K562 (cell line): ENCODE results near the gene IL37. TPM values are rescaled to one million over a fixed set of nuclear protein-coding genes. Genes with fewer than 3 reads are reported as not detected.
A peak's percentile ranks its signal among the peaks of the same experiment; 100 is the strongest.

Experiments
- ATAC-seq: fragments of 200-7000 bp; cut with Tn5 transposase; 3 replicates; pipeline ENCODE4 v1.9.1; 2020; ENCODE audit warnings: moderate library complexity
- BruUV-seq: library from RNA; stranded (reverse); fragments of 400-500 nt; replicated peaks from 2 replicates; lab custom pipeline; 2021; lab: Mats Ljungman, UMichigan
- CTCF ChIA-PET: fragments of 300-600 bp; formaldehyde crosslinking; extraction: SDS; loops from one replicate; lab custom pipeline; 2021; ENCODE audit warnings: low intra/inter-chr PET ratio; lab: Yijun Ruan, JAX
- POLR2A ChIA-PET: fragments of 300-600, 350-650 bp; sonication (Branson Sonifier 250); formaldehyde crosslinking; extraction: SDS; loops from one replicate; lab custom pipeline; 2021; ENCODE audit warnings: antibody characterized with exemption, inconsistent platforms; lab: Yijun Ruan, JAX
- DNase-seq, 4 experiments: peaks; one replicate each; pipeline versions ENCODE4 v3.0.0 to v3.0.0-alpha.2; 2011 to 2018; ENCODE audit warnings: low spot score in 3 of 4, mixed read lengths in 3 of 4; ENCODE audit errors: extremely low read depth in 1 of 4
- FAIRE-seq: peaks from 2 replicates; lab custom pipeline; 2011; peaks lifted over from hg19 to GRCh38; lab: Jason Lieb, UNC
- H2AFZ ChIP-seq: 2 replicates; pipeline ENCODE4 v1.6.0; 2011; ENCODE audit warnings: low read depth, low read length, control low read depth, inconsistent platforms
- H3K27ac ChIP-seq: fragments of 200-600 bp; 3 replicates; pipeline ENCODE4 v1.8.0; 2011; ENCODE audit warnings: low read depth, mild to moderate bottlenecking, control low read depth, inconsistent platforms, low read length, moderate library complexity, mixed read lengths; ENCODE audit errors: extremely low read depth
- H3K27me3 ChIP-seq, 2 experiments: fragments of 300-600 bp in 1 of 2; 2 replicates in 1 of 2; 3 replicates in 1 of 2; pipeline versions ENCODE4 v1.6.0 to v1.8.0; 2011; ENCODE audit warnings: inconsistent platforms in 2 of 2, low read length in 2 of 2, mild to moderate bottlenecking in 1 of 2, mixed read lengths in 1 of 2, moderate library complexity in 1 of 2; ENCODE audit not compliant: control insufficient read depth in 2 of 2, insufficient read depth in 2 of 2
- H3K36me3 ChIP-seq: fragments of 300-600 bp; 3 replicates; pipeline ENCODE4 v1.8.0; 2011; ENCODE audit warnings: mild to moderate bottlenecking, low read length, inconsistent platforms; ENCODE audit not compliant: control insufficient read depth, insufficient read depth
- H3K4me1 ChIP-seq, 2 experiments: fragments of 200-600 bp in 1 of 2; replicated peaks in 1 of 2; 2 replicates in 1 of 2; 3 replicates in 1 of 2; pipeline versions ENCODE4 v1.5.1 to v1.8.0; 2011; ENCODE audit warnings: inconsistent platforms in 2 of 2, low read length in 2 of 2, mild to moderate bottlenecking in 1 of 2, mixed read lengths in 1 of 2, moderate library complexity in 1 of 2; ENCODE audit not compliant: control insufficient read depth in 2 of 2, insufficient read depth in 2 of 2
- H3K4me2 ChIP-seq: 2 replicates; pipeline ENCODE4 v1.6.1; 2011; ENCODE audit warnings: low read length, control low read depth, inconsistent platforms, mixed read lengths; ENCODE audit not compliant: insufficient read depth
- H3K4me3 ChIP-seq: fragments of 200-600 bp; sonication (generic), shearing (Covaris generic); 2 replicates; pipeline ENCODE4 v1.5.1; 2016; ENCODE audit warnings: control low read depth, inconsistent platforms
- H3K79me2 ChIP-seq: fragments of 200-600 bp; 3 replicates; pipeline ENCODE4 v1.8.0; 2011; ENCODE audit warnings: low read length, inconsistent platforms; ENCODE audit not compliant: control insufficient read depth, insufficient read depth
- H3K9ac ChIP-seq, 2 experiments: 2 replicates each; pipeline versions ENCODE4 v1.6.0 to v1.6.1; 2011; ENCODE audit warnings: low read depth in 2 of 2, low read length in 2 of 2, control low read depth in 1 of 2, inconsistent platforms in 1 of 2, mild to moderate bottlenecking in 1 of 2, mixed read lengths in 1 of 2; ENCODE audit not compliant: insufficient read depth in 1 of 2
- H3K9me1 ChIP-seq: one replicate; pipeline ENCODE4 v1.6.0; 2011; ENCODE audit warnings: inconsistent platforms, mild to moderate bottlenecking, low read length, moderate library complexity; ENCODE audit not compliant: control insufficient read depth, insufficient read depth
- H3K9me3 ChIP-seq: replicated peaks from 2 replicates; pipeline ENCODE4 v1.5.1; 2011; ENCODE audit warnings: low read depth, low read length, inconsistent platforms; ENCODE audit not compliant: control insufficient read depth, insufficient read depth
- H4K20me1 ChIP-seq: replicated peaks from 2 replicates; pipeline ENCODE4 v1.6.1; 2011; ENCODE audit warnings: low read length, inconsistent platforms, mixed read lengths; ENCODE audit not compliant: control insufficient read depth, insufficient read depth
- FOXP4 ChIP-seq: sonication (generic); formaldehyde crosslinking; IDR thresholded peaks from 2 replicates; pipeline ENCODE4 v1.8.0; 2022; ENCODE audit warnings: mild to moderate bottlenecking, missing genetic modification reagents, borderline replicate concordance
- HDAC2 ChIP-seq: fragments of 450-650 bp; IDR thresholded peaks from 2 replicates; pipeline ENCODE4 v1.6.1; 2016; ENCODE audit warnings: mild to moderate bottlenecking
- LEF1 ChIP-seq: fragments of 450-650 bp; IDR thresholded peaks from 2 replicates; pipeline ENCODE4 v1.6.1; 2016; ENCODE audit warnings: mild to moderate bottlenecking
- MAFK ChIP-seq: IDR thresholded peaks from 2 replicates; pipeline ENCODE4 v1.6.1; 2011; ENCODE audit warnings: low read length, improper control_type of control experiment
- MTA2 ChIP-seq: fragments of 450-650 bp; IDR thresholded peaks from 2 replicates; pipeline ENCODE4 v1.6.1; 2016; ENCODE audit warnings: low read depth
- PKNOX1 ChIP-seq: fragments of 450-650 bp; IDR thresholded peaks from 2 replicates; pipeline ENCODE4 v1.6.1; 2016
- SMAD1 ChIP-seq: fragments of 150-350 bp; IDR thresholded peaks from 2 replicates; pipeline ENCODE4 v1.6.1; 2014; ENCODE audit warnings: low read length, low read depth; ENCODE audit not compliant: partially characterized antibody
- UBTF ChIP-seq, 2 experiments: IDR thresholded peaks; 2 replicates each; pipeline ENCODE4 v1.6.1; 2012; ENCODE audit warnings: improper control_type of control experiment in 2 of 2, low read depth in 2 of 2, low read length in 2 of 2, borderline replicate concordance in 1 of 2
- ZBTB49 ChIP-seq: sonication (generic); formaldehyde crosslinking; IDR thresholded peaks from 2 replicates; pipeline ENCODE4 v1.8.0; 2022; ENCODE audit warnings: missing genetic modification reagents, mild to moderate bottlenecking, borderline replicate concordance
- ZNF277 ChIP-seq: fragments of 250-450 bp; sonication (Bioruptor Pico); IDR thresholded peaks from 2 replicates; pipeline ENCODE4 v1.8.0; 2022; ENCODE audit warnings: inconsistent platforms, mild to moderate bottlenecking, moderate library complexity, borderline replicate concordance
- WGBS: fragments of 100-300 bp; shearing (Covaris generic); methylation state at CpG from one replicate; pipeline ENCODE4 v1.1.6; 2016; ENCODE audit warnings: low coverage, mixed read lengths; ENCODE audit not compliant: insufficient coverage; ENCODE audit errors: missing lambda C conversion rate; 5-methylcytosine and 5-hydroxymethylcytosine counted together
- in situ Hi-C: fragments of 300-500 bp; cut with MboI; formaldehyde crosslinking; loops from 4 replicates; pipeline ENCODE4 v1.15.0; 2018; ENCODE audit warnings: inconsistent platforms, mixed read lengths
- intact Hi-C: fragments of 100-400 bp; cut with micrococcal nuclease; formaldehyde crosslinking; loops from 2 replicates; pipeline ENCODE4 v1.14.2; 2022
- polyA plus RNA-seq, 8 experiments: library from polyadenylated mRNA; depleted of rRNA in 4 of 8; stranded (reverse) in 5 of 8; unstranded in 3 of 8; fragments of >200 nt; fragmentation: Nextera tagmentation in 2 of 8; fragmentation: Illumina TruSeq in 1 of 8; extraction: Ambion mirVana in 2 of 8; extraction: Trizol in 1 of 8; gene quantifications; 2 replicates each; pipeline versions ENCODE4 v1.2.1 to v1.2.3, GENCODE V29; 2011 to 2014; ENCODE audit warnings: inconsistent platforms in 1 of 8, missing spikeins in 1 of 8
- total RNA-seq, 7 experiments: library from RNA; depleted of rRNA in 6 of 7; stranded (reverse); fragments of >200 nt in 6 of 7; fragmentation: Illumina TruSeq in 2 of 7; extraction: Trizol in 2 of 7; gene quantifications; 2 replicates each; pipeline versions ENCODE4 v1.2.1 to v1.2.3, GENCODE V29; 2011 to 2021; ENCODE audit warnings: low replicate concordance in 1 of 7

IL37 gene
- total and polyA plus RNA-seq, 9 of the 15 experiments (the other 6 are each of a cell fraction or from before 2014, with no cell fraction given): not detected

GRCh38 chr2:112923237-112923966 lies 12.4 kb downstream of the IL37 start:
- peak overlapping the region; percentile 66 for H2AFZ ChIP-seq
- peak; percentile 86 for ATAC-seq
- H3K27me3 ChIP-seq: peaks cover 0 to 5% of the 10 kb centered on the region in 2 experiments; a peak in 1 of 5 replicates
- no peaks in the 10 kb centered on the region for H4K20me1 ChIP-seq
- intact Hi-C loops: no loop called here
- DNase-seq: peak; percentile 29 to 76 (median 54)
- peak overlapping the region; percentile 56 for H3K4me2 ChIP-seq
- H3K36me3 ChIP-seq: no peaks in the 10 kb centered on the region
- H3K9me1 ChIP-seq: no peaks in the 10 kb centered on the region
- H3K79me2 ChIP-seq: no peaks in the 10 kb centered on the region
- BruUV-seq: no TSS peak
- in situ Hi-C loops: no loop called here
- FAIRE-seq: peak; percentile 88
- 2% methylated on average over 3 of the region's 3 CpGs for WGBS
- H3K4me3 ChIP-seq: no peak overlapping the region
- peak overlapping the region in 1 of 2 experiments; percentile 62; a peak in 1 of 4 replicates for H3K9ac ChIP-seq
- ChIA-PET CTCF (no interaction called here), POLR2A (interaction anchor here (0.5 to 1.4 kb wide), 3 partner anchors 8 to 188 kb away, joined by 3 to 5 read pairs (median 4); no protein-coding TSS in a partner anchor)
- no peak overlapping the region; the same call in 2 of the 3 replicates for H3K27ac ChIP-seq
- H3K4me1 ChIP-seq: peaks cover 8 to 24% of the 10 kb centered on the region in 2 experiments; a peak in 3 of 5 replicates
- H3K9me3 ChIP-seq: no peaks in the 10 kb centered on the region
- TF ChIP-seq LEF1 (peak; percentile 24; the same call in 1 of the 2 replicates), ZNF277 (CRISPR knock-in tag) (no peak), HDAC2 (0 out of 2 replicates have a peak, but pooled peaks have one; percentile 23), MTA2 (peak; percentile 35; the same call in 1 of the 2 replicates), UBTF (IDR thresholded peaks at IDR 0.05; ENCODE audit: borderline replicate concordance in 1 of 2, low read depth in 2 of 2, low read length in 2 of 2) (no peak), ZBTB49 (CRISPR knock-in tag) (no peak), FOXP4 (no peak), SMAD1 (no peak), MAFK (peak; percentile 53), PKNOX1 (peak; percentile 53)
